ENCODE data around the gene SART1.
"Not testable (repeated sequence)": the region's sequence is repeated elsewhere in the genome, so short reads cannot be mapped to it uniquely, and the experiment has no call there.

SART1 gene

GRCh38 chr11:66002648-66003225, 41.2 kb downstream of the SART1 start:
- DNase-seq: no peak

- DNase-seq: no peak
Observed at GRCh38 chr11:66003291-66003690, 41.8 kb downstream of the SART1 start.

GRCh38 chr11:66004186-66004585, 42.7 kb downstream of the SART1 start:
- DNase-seq: no peak

- no peak for DNase-seq
Observed at GRCh38 chr11:66006134-66006890, 44.8 kb downstream of the SART1 start.

- no peak for DNase-seq
Observed at GRCh38 chr11:66006891-66007176, 45.3 kb downstream of the SART1 start.

- no peak for DNase-seq
Observed at GRCh38 chr11:66007201-66007634, 45.7 kb downstream of the SART1 start.

GRCh38 chr11:66008095-66008467, 46.5 kb downstream of the SART1 start:
- DNase-seq: no peak

- no peak for DNase-seq
Observed at GRCh38 chr11:66008468-66009101, 47.1 kb downstream of the SART1 start.

GRCh38 chr11:66010036-66010435, 48.5 kb downstream of the SART1 start:
- DNase-seq: not testable (repeated sequence)

GRCh38 chr11:66011239-66011784, 49.8 kb downstream of the SART1 start:
- DNase-seq: no peak

- no peak for DNase-seq
Observed at GRCh38 chr11:66011785-66012303, 50.3 kb downstream of the SART1 start, which contains the start of gene CST6. CST6 (plus strand) TSS chr11:66012008; CDS start chr11:66012045, 37 bp downstream.

GRCh38 chr11:66012371-66012945, 50.9 kb downstream of the SART1 start:
- DNase-seq: no peak

- DNase-seq: no peak
Observed at GRCh38 chr11:66012946-66013761, 51.6 kb downstream of the SART1 start.

- DNase-seq: no peak
Observed at GRCh38 chr11:66013762-66014100, 52.2 kb downstream of the SART1 start.

- DNase-seq: no peak
Observed at GRCh38 chr11:66014804-66015453, 53.4 kb downstream of the SART1 start.

GRCh38 chr11:66015454-66015881, 53.9 kb downstream of the SART1 start:
- DNase-seq: no peak

- DNase-seq: no peak
Observed at GRCh38 chr11:66015936-66016792, 54.6 kb downstream of the SART1 start.

GRCh38 chr11:66016793-66017177, 55.3 kb downstream of the SART1 start:
- DNase-seq: no peak

- no peak for DNase-seq
Observed at GRCh38 chr11:66017321-66017720, 55.8 kb downstream of the SART1 start.

GRCh38 chr11:66020212-66020611, 58.7 kb downstream of the SART1 start:
- DNase-seq: no peak
